GM12878 (cell line): ENCODE data around the gene SHROOM1. TPM values are rescaled to one million over a fixed set of nuclear protein-coding genes. Genes with fewer than 3 reads are reported as not detected.

Experiments used
- ATAC-seq: fragments of 200-7000 bp; cut with Tn5 transposase; 3 replicates; pipeline ENCODE4 v1.9.1; 2020; ENCODE audit warnings: mild to moderate bottlenecking, moderate library complexity
- BruUV-seq: library from RNA; stranded (reverse); fragments of 400-500 nt; replicated peaks from 2 replicates; lab custom pipeline; 2021; lab: Mats Ljungman, UMichigan
- CTCF ChIA-PET: fragments of 300-600 bp; sonication (Branson Sonifier 250); formaldehyde crosslinking; extraction: SDS; loops from one replicate; lab custom pipeline; 2021; ENCODE audit warnings: inconsistent platforms; lab: Yijun Ruan, JAX
- POLR2A ChIA-PET: fragments of 350-600 bp; formaldehyde crosslinking; extraction: SDS; loops from one replicate; lab custom pipeline; 2021; ENCODE audit warnings: inconsistent platforms; lab: Charles Lee
- RAD21 ChIA-PET: fragments of 300-600 bp; sonication (Branson Sonifier 250); formaldehyde crosslinking; loops from one replicate; lab custom pipeline; 2023; ENCODE audit warnings: antibody characterized with exemption; ENCODE audit not compliant: unreplicated experiment; lab: Charles Lee
- SMC1A ChIA-PET: fragments of 300-600 bp; sonication (Branson Sonifier 250); formaldehyde crosslinking; loops from one replicate; lab custom pipeline; 2023; ENCODE audit not compliant: unreplicated experiment, uncharacterized antibody; lab: Charles Lee
- DNase-seq: peaks from one replicate; pipeline ENCODE4 v3.0.0-alpha.2; 2011; ENCODE audit warnings: low read depth, low spot score
- FAIRE-seq: peaks from 3 replicates; lab custom pipeline; 2011; peaks lifted over from hg19 to GRCh38; lab: Jason Lieb, UNC
- H2AFZ ChIP-seq: 2 replicates; pipeline ENCODE4 v1.6.0; 2011; ENCODE audit warnings: low read depth, low read length, control low read depth; ENCODE audit not compliant: control insufficient read depth
- H3K27ac ChIP-seq: 2 replicates; pipeline ENCODE4 v1.5.1; 2011; ENCODE audit warnings: control low read depth; ENCODE audit not compliant: control insufficient read depth, insufficient read depth
- H3K27me3 ChIP-seq, 2 experiments: replicated peaks in 1 of 2; 2 replicates each; pipeline versions ENCODE4 v1.6.0 to v1.6.1; 2011; ENCODE audit warnings: low read length in 1 of 2; ENCODE audit not compliant: control insufficient read depth in 2 of 2, insufficient read depth in 2 of 2
- H3K36me3 ChIP-seq, 2 experiments: 2 replicates each; pipeline ENCODE4 v1.5.1; 2011; ENCODE audit warnings: low read length in 1 of 2; ENCODE audit not compliant: control insufficient read depth in 2 of 2, insufficient read depth in 2 of 2
- H3K4me1 ChIP-seq: 2 replicates; pipeline ENCODE4 v1.6.1; 2011; ENCODE audit warnings: mild to moderate bottlenecking, low read length, moderate library complexity, mixed read lengths; ENCODE audit not compliant: control insufficient read depth, insufficient read depth
- H3K4me2 ChIP-seq: 2 replicates; pipeline ENCODE4 v1.6.0; 2011; ENCODE audit warnings: control low read depth; ENCODE audit not compliant: control insufficient read depth, insufficient read depth
- H3K4me3 ChIP-seq: fragments of 200-600 bp; sonication (generic); 2 replicates; pipeline ENCODE4 v1.5.1; 2016
- H3K79me2 ChIP-seq: 2 replicates; pipeline ENCODE4 v1.6.0; 2011; ENCODE audit warnings: low read length; ENCODE audit not compliant: control insufficient read depth, insufficient read depth
- H3K9ac ChIP-seq: 2 replicates; pipeline ENCODE4 v1.8.0; 2011; ENCODE audit warnings: low read length, control low read depth, mixed read lengths; ENCODE audit not compliant: control insufficient read depth, insufficient read depth
- H3K9me3 ChIP-seq: replicated peaks from 3 replicates; pipeline ENCODE4 v1.5.1; 2011; ENCODE audit warnings: mild to moderate bottlenecking, low read length; ENCODE audit not compliant: control insufficient read depth, insufficient read depth
- H4K20me1 ChIP-seq: 2 replicates; pipeline ENCODE4 v1.6.0; 2011; ENCODE audit not compliant: control insufficient read depth, insufficient read depth
- CBX5 ChIP-seq: sonication (generic); IDR thresholded peaks from 2 replicates; pipeline ENCODE4 v1.6.1; 2016; ENCODE audit warnings: low read depth, moderate library complexity, mild to moderate bottlenecking, inconsistent platforms
- GABPA ChIP-seq: IDR thresholded peaks from 2 replicates; pipeline ENCODE4 v1.6.1; 2014; ENCODE audit warnings: antibody characterized with exemption, low read depth, mild to moderate bottlenecking, inconsistent platforms
- HCFC1 ChIP-seq: fragments of 150-350 bp; IDR thresholded peaks from 2 replicates; pipeline ENCODE4 v1.6.1; 2014; ENCODE audit warnings: low read length
- JUND ChIP-seq: IDR thresholded peaks from 2 replicates; pipeline ENCODE4 v1.6.1; 2012; ENCODE audit warnings: low read depth, mild to moderate bottlenecking, low read length, improper control_type of control experiment, moderate library complexity
- KAT2A ChIP-seq: conservative IDR thresholded peaks from 2 replicates; pipeline ENCODE4 v1.6.1; 2011; ENCODE audit warnings: low read depth, low read length; ENCODE audit not compliant: control insufficient read depth
- STAT1 ChIP-seq: fragments of 450-650 bp; conservative IDR thresholded peaks from 2 replicates; pipeline ENCODE4 v1.6.1; 2014; ENCODE audit warnings: antibody characterized with exemption, mild to moderate bottlenecking
- WRNIP1 ChIP-seq: IDR thresholded peaks from 2 replicates; pipeline ENCODE4 v1.6.1; 2011; ENCODE audit warnings: low read depth, low read length, improper control_type of control experiment, borderline replicate concordance
- ZNF24 ChIP-seq: fragments of 450-650 bp; IDR thresholded peaks from 2 replicates; pipeline ENCODE4 v1.6.1; 2017; ENCODE audit warnings: antibody characterized with exemption, mild to moderate bottlenecking
- WGBS: methylation state at CpG from one replicate; pipeline ENCODE4 v1.1.6; 2016; ENCODE audit warnings: low lambda C conversion rate; ENCODE audit not compliant: insufficient replicate concordance, insufficient coverage; ENCODE audit errors: missing lambda C conversion rate; 5-methylcytosine and 5-hydroxymethylcytosine counted together
- in situ Hi-C: fragments of 300-500 bp; cut with MboI; formaldehyde crosslinking; loops from 9 replicates; pipeline ENCODE4 v1.14.3; 2018; ENCODE audit warnings: mixed read lengths
- intact Hi-C: fragments of 100-400 bp; cut with micrococcal nuclease; formaldehyde crosslinking; loops from one replicate; pipeline ENCODE4 v1.14.2; 2022; ENCODE audit not compliant: unreplicated experiment
- polyA plus RNA-seq, 11 experiments: library from polyadenylated mRNA; depleted of rRNA in 4 of 11; unstranded in 6 of 11; stranded (reverse) in 5 of 11; fragments of >200 nt; fragmentation: Nextera tagmentation in 4 of 11; fragmentation: Illumina TruSeq in 1 of 11; extraction: Ambion mirVana in 4 of 11; extraction: Trizol in 1 of 11; gene quantifications; 1 replicate in 1 of 11; 2 replicates in 10 of 11; pipeline versions ENCODE4 v1.2.1 to v1.2.3, GENCODE V29; 2011 to 2016; ENCODE audit warnings: inconsistent platforms in 2 of 11, missing spikeins in 2 of 11, low read depth in 1 of 11
- total RNA-seq, 4 experiments: library from RNA; depleted of rRNA in 3 of 4; stranded (reverse); fragments of >200 nt in 3 of 4; fragmentation: Illumina TruSeq in 1 of 4; extraction: Trizol in 1 of 4; gene quantifications; 2 replicates each; pipeline versions ENCODE4 v1.2.1 to v1.2.3, GENCODE V29; 2013 to 2021

The SHROOM1 gene
- total and polyA plus RNA-seq, 10 of the 15 experiments (the other 5 are each of a cell fraction or from before 2014, with no cell fraction given): 0.05 to 3.9 (median 1.3) TPM

DNA sequence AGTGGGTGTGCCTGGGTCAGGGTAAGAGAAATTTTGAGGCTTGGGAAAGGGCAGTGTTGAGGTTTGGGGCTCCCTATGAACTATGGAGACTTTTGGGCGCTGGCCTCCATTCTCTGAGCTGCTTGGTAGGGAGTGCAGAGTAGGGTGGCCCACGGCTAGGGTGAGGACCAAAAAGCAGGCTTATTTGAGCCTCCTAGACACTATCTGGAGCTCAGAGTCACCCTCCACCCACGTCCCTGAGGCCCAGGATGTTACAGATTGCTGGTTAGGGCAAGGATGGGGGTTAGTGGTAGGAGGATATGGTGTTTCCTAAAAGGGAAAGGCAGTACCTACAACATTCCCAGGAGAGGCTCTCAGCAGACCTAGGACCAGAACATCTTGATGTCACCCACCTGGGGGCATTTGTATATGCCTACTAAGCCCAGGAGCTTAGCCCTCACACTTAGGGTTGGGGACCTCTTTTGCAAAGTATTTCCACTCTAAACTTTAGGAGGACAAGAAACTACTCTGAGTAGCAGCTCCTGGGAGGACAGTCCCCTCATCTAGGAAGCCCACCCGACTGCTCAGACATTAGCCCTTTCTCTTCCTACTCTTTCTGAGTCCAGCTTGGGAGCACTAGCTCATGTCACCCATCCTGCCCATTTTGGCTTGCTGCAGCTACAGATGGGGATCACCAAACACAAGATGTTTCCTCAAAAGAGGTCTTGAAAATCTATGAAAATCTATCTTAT lies 2.3 kb downstream of the SHROOM1 start:
- no TSS peak for BruUV-seq
- TF ChIP-seq HCFC1 (no peak), JUND (no peak)
- Histone ChIP-seq H3K27me3 (peaks cover 0 to 2% of the 10 kb centered on the region in 2 experiments; a peak in 2 of 4 replicates), H2AFZ (no peak overlapping the region), H3K4me2 (no peak overlapping the region), H3K9me3 (no peaks in the 10 kb centered on the region), H4K20me1 (no peaks in the 10 kb centered on the region), H3K4me3 (no peak overlapping the region), H3K27ac (no peak overlapping the region), H3K9ac (no peak overlapping the region), H3K4me1 (no peaks in the 10 kb centered on the region; the same call in 1 of the 2 replicates), H3K36me3 (no peaks in the 10 kb centered on the region), H3K79me2 (no peaks in the 10 kb centered on the region)
- ChIA-PET CTCF (interaction anchor here (0.5 to 6.0 kb wide), 15 partner anchors 8 to 322 kb away, joined by 3 to 46 read pairs (median 4); partner anchors contain the start of genes GDF9 and UQCRQ), RAD21 (interaction anchor here (1.2 to 2.4 kb wide), 6 partner anchors 8 to 442 kb away, joined by 3 to 13 read pairs (median 4); no protein-coding TSS in a partner anchor), POLR2A (interaction anchor here (0.6 to 1.9 kb wide), 4 partner anchors 9 to 438 kb away, joined by 3 to 8 read pairs (median 6); no protein-coding TSS in a partner anchor), SMC1A (interaction anchor here (0.6 to 3.2 kb wide), 11 partner anchors 9 to 320 kb away, joined by 3 to 16 read pairs (median 4); no protein-coding TSS in a partner anchor)
- intact Hi-C loops (no loop called here), in situ Hi-C loops (loop anchor here (10.0 kb wide), 1 partner anchor 303 kb away; no protein-coding TSS in a partner anchor)
- WGBS: 79% methylated on average over 4 of the region's 4 CpGs
- FAIRE-seq (no peak), ATAC-seq (no peak), DNase-seq (no peak)

- Histone ChIP-seq H3K36me3 (no peaks in the 10 kb centered on the region), H3K27ac (no peak overlapping the region), H3K27me3 (peaks cover 0 to 2% of the 10 kb centered on the region in 2 experiments; a peak in 2 of 4 replicates), H3K4me3 (no peak overlapping the region), H3K4me1 (no peaks in the 10 kb centered on the region; the same call in 1 of the 2 replicates), H2AFZ (no peak overlapping the region), H3K4me2 (no peak overlapping the region), H3K79me2 (no peaks in the 10 kb centered on the region), H4K20me1 (no peaks in the 10 kb centered on the region), H3K9ac (no peak overlapping the region), H3K9me3 (no peaks in the 10 kb centered on the region)
- BruUV-seq: no TSS peak
- CTCF ChIA-PET: interaction anchor here (0.6 to 1.0 kb wide), 5 partner anchors 9 to 299 kb away, joined by 3 to 4 read pairs (median 3); partner anchors contain the start of genes GDF9 and UQCRQ
- TF ChIP-seq STAT1 (no peak), KAT2A (no peak), WRNIP1 (no peak), ZNF24 (no peak), CBX5 (no peak), GABPA (no peak)
- POLR2A ChIA-PET: no interaction called here
- FAIRE-seq (no peak), ATAC-seq (no peak), DNase-seq (no peak)
- 66% methylated on average over 5 of the region's 6 CpGs for WGBS
- in situ Hi-C loops: loop anchor here (10.0 kb wide), 1 partner anchor 302 kb away; no protein-coding TSS in a partner anchor
- RAD21 ChIA-PET: interaction anchor here (1.4 kb wide), 1 partner anchor 19 kb away, joined by 3 read pairs; no protein-coding TSS in a partner anchor
- SMC1A ChIA-PET: interaction anchor here (2.2 to 10.9 kb wide), 2 partner anchors 72 to 323 kb away, joined by 7 to 129 read pairs; no protein-coding TSS in a partner anchor
- intact Hi-C loops: no loop called here
These were observed 3.9 kb downstream of the SHROOM1 start for GRCh38 chr5:132826424-132827082.
